ENCODE data around the gene MGAT5B. TPM values are rescaled to one million over a fixed set of nuclear protein-coding genes. Genes with fewer than 3 reads are reported as not detected.
A peak's percentile ranks its signal among the peaks of the same experiment; 100 is the strongest.

The MGAT5B gene
- total and polyA plus RNA-seq, 4 donors: 0.28 to 0.67 (median 0.46) TPM

- H3K4me1 ChIP-seq (ENCODE audit: control insufficient read depth in 5 of 5, insufficient read depth in 5 of 5, low read length in 5 of 5): peaks cover 0 to 1% (median 0%) of the 10 kb centered on the region in 5 donors
- H3K36me3 ChIP-seq (ENCODE audit: control insufficient read depth in 4 of 4, insufficient read depth in 4 of 4, low read length in 4 of 4): no peaks in the 10 kb centered on the region
- DNase-seq (no peak), ATAC-seq (ENCODE audit: insufficient read depth, low FRiP score) (no peak)
- no peak overlapping the region for H3K9ac ChIP-seq (ENCODE audit: insufficient read depth in 1 of 2, low read length in 2 of 2)
- no peak overlapping the region for H3K27ac ChIP-seq (ENCODE audit: low read depth in 1 of 2, low read length in 1 of 2)
- peaks cover 0 to 4% (median 0%) of the 10 kb centered on the region in 3 donors for H3K27me3 ChIP-seq (ENCODE audit: control insufficient read depth in 3 of 3, insufficient read depth in 3 of 3, low read length in 2 of 3)
- no peak overlapping the region for H3K4me3 ChIP-seq
- no peak for TF ChIP-seq CTCF (IDR thresholded peaks at IDR 0.05; ENCODE audit: control extremely low read depth, extremely low read depth)
- 92 to 94% methylated on average over 28 of the region's 28 CpGs for WGBS, 2 donors
- H3K9me3 ChIP-seq (ENCODE audit: control insufficient read depth in 4 of 4, insufficient read depth in 3 of 4, low read length in 3 of 4): peaks cover 0 to 4% (median 0%) of the 10 kb centered on the region in 4 donors
Observed at GRCh38 chr17:76912421-76913164, 44.4 kb downstream of the MGAT5B start.

GRCh38 chr17:76914937-76915336 is 46.7 kb downstream of the MGAT5B start:
- no peak for TF ChIP-seq CTCF (IDR thresholded peaks at IDR 0.05; ENCODE audit: control extremely low read depth, extremely low read depth)
- peaks cover 0 to 5% (median 0%) of the 10 kb centered on the region in 3 donors for H3K27me3 ChIP-seq (ENCODE audit: control insufficient read depth in 3 of 3, insufficient read depth in 3 of 3, low read length in 2 of 3)
- H3K4me3 ChIP-seq: no peak overlapping the region
- 60 to 72% methylated on average over 6 of the region's 6 CpGs for WGBS, 2 donors
- no peaks in the 10 kb centered on the region for H3K36me3 ChIP-seq (ENCODE audit: control insufficient read depth in 4 of 4, insufficient read depth in 4 of 4, low read length in 4 of 4)
- ATAC-seq (ENCODE audit: insufficient read depth, low FRiP score) (no peak), DNase-seq (peak; percentile 1 to 37 (median 21))
- H3K27ac ChIP-seq (ENCODE audit: low read depth in 1 of 2, low read length in 1 of 2): no peak overlapping the region
- H3K4me1 ChIP-seq (ENCODE audit: control insufficient read depth in 5 of 5, insufficient read depth in 5 of 5, low read length in 5 of 5): peaks cover 0 to 1% (median 0%) of the 10 kb centered on the region in 5 donors
- H3K9ac ChIP-seq (ENCODE audit: insufficient read depth in 1 of 2, low read length in 2 of 2): no peak overlapping the region
- H3K9me3 ChIP-seq (ENCODE audit: control insufficient read depth in 4 of 4, insufficient read depth in 3 of 4, low read length in 3 of 4): peaks cover 0 to 4% (median 0%) of the 10 kb centered on the region in 4 donors

DNA sequence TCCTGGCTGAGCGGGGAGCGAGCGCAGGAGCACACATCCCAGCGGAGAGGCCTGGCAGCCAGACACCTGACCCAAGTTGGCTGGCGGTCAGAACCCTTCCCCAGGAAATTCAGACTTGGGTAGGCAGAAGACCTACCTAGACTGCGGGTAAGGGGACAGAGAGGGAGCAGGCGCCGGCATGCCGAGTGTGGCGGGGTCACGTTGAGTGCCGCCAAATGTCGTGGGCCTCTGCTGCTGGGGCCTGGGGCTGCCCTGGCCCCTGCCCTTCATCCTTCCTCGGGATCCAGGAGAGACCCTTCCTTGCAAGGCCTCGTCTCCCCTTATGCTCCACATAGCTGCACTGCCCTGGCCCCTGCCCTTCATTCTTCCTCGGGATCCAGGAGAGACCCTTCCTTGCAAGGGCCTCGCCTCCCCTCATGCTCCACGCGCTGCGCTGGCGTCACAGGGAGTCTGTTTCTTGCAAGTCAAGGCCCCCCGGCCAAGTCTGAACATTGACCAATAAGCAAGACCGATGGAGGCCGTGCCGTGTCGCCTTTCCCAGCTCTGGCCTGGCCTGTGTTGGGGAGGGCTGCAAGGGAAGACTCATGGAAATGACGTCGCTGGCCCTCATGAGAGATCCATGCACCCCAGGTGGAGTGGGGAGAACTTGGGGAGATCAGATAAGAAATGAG is 47.8 kb downstream of the MGAT5B start:
- no peak overlapping the region for H3K9ac ChIP-seq (ENCODE audit: insufficient read depth in 1 of 2, low read length in 2 of 2)
- H3K27ac ChIP-seq (ENCODE audit: low read depth in 1 of 2, low read length in 1 of 2): no peak overlapping the region
- no peak overlapping the region for H3K4me3 ChIP-seq
- peaks cover 0 to 1% (median 0%) of the 10 kb centered on the region in 5 donors for H3K4me1 ChIP-seq (ENCODE audit: control insufficient read depth in 5 of 5, insufficient read depth in 5 of 5, low read length in 5 of 5)
- ATAC-seq (ENCODE audit: insufficient read depth, low FRiP score) (no peak), DNase-seq (no peak)
- no peaks in the 10 kb centered on the region for H3K36me3 ChIP-seq (ENCODE audit: control insufficient read depth in 4 of 4, insufficient read depth in 4 of 4, low read length in 4 of 4)
- no peaks in the 10 kb centered on the region for H3K9me3 ChIP-seq (ENCODE audit: control insufficient read depth in 4 of 4, insufficient read depth in 3 of 4, low read length in 3 of 4)
- 89% methylated on average over 28 of the region's 28 CpGs for WGBS, 2 donors
- TF ChIP-seq CTCF (IDR thresholded peaks at IDR 0.05; ENCODE audit: control extremely low read depth, extremely low read depth): no peak
- peaks cover 0 to 5% (median 0%) of the 10 kb centered on the region in 3 donors for H3K27me3 ChIP-seq (ENCODE audit: control insufficient read depth in 3 of 3, insufficient read depth in 3 of 3, low read length in 2 of 3)
